NCI-H69 (cell line): ENCODE data around the gene PRAMEF33.
"Not testable (repeated sequence)": the region's sequence is repeated elsewhere in the genome, so short reads cannot be mapped to it uniquely, and the experiment has no call there.

Experiments used
- DNase-seq: peaks from one replicate; lab custom pipeline; 2025; lab: John Stamatoyannopoulos, UW

PRAMEF33 gene, protein sequence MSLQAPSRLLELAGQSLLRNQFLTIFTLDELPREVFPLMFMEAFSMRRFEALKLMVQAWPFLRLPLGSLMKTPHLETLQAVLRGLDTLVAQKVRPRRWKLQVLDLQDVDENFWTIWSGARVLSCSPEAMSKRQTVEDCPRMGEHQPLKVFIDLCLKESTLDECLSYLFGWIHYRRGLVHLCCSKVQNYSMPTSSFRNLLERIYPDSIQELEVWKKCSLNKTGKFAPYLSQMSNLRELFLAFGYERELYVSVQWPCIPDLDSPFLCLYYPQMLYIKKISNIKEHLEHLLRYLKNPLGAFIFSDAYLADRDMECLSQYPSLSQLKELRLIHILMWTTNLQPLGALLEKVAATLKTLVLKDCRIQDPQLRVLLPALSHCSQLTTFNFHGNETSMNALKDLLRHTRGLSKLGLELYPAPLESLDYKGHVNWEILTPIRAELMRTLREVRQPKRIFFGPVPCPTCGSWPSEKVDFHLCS

DNA sequence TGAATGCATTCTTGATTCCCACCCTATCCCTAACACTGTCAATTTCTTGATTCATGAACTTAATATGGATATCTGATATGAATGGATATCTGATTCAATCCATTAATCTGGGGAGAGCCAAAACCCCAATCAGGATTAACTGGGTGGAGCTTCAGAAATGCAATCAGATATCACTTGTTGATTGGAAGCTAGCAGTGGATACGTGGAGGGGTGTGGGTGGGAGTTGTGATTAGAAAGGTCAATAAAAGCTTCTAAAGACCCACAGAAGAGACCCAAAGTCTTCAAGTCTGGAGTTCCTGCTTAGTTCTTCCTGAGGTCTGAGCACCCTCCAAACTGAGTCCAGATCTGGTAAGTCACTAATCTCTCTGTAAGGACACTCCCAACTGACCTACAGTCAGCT is at the start of gene PRAMEF33:
Gene PRAMEF33, plus strand, starts transcription at position 301 of the 400 bp plus-strand sequence. CDS start 2,416 bp downstream, outside the sequence.
- not testable (repeated sequence) for DNase-seq

DNA sequence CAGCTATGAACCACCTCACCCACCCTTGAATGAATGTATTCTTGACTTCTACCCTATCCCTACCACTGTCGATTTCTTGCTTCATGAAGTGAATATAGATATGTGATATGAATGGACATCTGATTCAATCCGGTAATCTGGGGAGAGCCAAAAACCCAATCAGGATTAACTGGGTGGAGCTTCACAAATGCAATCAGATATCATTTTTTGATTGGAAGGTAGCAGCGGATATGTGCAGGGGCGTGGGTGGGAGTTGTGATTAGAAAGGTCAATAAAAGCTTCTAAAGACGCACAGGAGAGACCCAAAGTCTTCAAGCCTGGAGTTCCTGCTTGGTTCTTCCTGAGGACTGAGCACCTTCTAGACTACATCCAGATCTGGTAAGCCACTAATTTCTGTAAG is 49.4 kb upstream of the PRAMEF33 start, which contains the start of gene PRAMEF5:
Gene PRAMEF5, plus strand, starts transcription at position 301 of the 400 bp plus-strand sequence. CDS start 5,071 bp downstream, outside the sequence.
- not testable (repeated sequence) for DNase-seq

DNA sequence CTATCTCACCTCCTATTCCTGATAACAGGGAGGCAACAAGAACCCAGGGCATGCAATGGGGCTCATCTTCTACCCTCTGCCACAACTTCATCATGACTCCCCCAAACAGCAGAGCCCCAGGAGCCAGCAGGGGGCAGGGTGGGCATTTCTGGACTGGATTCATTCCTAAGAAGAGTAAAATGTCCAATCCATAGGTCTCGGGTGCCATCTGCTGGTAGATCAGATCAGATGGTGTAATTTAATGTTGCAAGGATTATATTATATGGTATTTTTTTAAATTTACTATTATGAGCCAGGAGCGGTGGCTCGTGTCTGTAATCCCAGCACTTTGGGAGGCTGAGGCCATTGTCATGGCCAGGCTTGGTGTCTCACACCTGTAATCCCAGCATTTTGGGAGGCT is 38.2 kb upstream of the PRAMEF33 start:
- DNase-seq: not testable (repeated sequence)

DNA sequence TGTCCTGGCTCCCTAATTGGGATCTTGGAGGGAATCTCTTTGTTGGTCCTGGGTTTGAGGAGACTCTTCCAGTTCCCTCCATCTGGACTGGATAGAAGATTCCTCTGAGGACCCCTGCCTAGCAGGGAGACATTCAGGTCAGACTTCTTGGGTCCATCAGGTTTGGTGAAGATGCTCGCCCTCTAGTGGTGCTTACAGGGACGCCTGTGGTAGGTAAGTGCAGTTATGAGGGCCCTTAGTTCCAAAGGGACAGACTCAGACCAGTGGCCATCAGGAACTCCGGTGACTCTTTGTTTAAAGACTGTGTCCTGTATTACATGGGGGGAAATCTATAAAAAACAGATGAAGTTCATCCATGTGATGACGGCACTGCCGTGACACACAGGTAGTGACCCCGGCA is 26.3 kb upstream of the PRAMEF33 start:
- not testable (repeated sequence) for DNase-seq

DNA sequence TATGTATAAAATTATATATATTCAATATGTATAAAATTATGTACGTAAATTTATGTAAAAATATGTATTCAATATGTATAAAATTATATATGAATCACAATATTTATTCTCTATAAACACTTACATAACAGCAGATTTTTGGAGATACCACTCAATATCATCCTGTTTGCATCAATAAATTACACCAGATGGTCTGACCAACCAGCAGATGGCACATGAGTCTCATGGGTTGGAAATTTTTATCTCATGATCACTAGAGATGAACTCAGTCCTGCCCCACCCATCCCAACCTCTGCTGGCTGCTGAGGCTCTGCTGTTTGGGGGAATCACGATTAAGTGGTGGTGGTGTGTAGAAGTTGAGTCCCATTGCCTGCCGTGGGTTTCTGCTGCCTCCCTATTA is 23.7 kb upstream of the PRAMEF33 start:
- not testable (repeated sequence) for DNase-seq

DNA sequence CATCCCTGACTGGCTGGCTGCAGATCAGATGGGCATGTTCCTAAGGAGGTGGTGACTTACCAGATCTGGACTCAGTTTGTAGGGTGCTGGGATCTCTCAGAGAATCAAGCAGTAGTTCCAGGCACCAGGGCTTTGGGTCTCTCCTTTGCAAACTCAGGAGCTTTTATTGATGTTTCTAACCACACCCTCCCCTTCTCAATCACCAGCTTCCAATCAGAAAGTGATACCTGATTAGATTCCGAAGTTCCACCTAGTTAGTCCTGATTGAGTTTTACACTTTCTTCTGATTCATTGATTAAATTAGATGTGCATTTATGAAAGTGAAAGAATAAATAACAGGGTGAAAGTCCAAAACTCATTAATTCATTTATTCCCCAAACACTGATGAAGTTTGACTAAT is 18.3 kb upstream of the PRAMEF33 start, which contains the start of gene PRAMEF8:
Gene PRAMEF8, minus strand, starts transcription at position 101 of the 400 bp plus-strand sequence. CDS start 1,046 bp downstream, outside the sequence.
- not testable (repeated sequence) for DNase-seq

DNA sequence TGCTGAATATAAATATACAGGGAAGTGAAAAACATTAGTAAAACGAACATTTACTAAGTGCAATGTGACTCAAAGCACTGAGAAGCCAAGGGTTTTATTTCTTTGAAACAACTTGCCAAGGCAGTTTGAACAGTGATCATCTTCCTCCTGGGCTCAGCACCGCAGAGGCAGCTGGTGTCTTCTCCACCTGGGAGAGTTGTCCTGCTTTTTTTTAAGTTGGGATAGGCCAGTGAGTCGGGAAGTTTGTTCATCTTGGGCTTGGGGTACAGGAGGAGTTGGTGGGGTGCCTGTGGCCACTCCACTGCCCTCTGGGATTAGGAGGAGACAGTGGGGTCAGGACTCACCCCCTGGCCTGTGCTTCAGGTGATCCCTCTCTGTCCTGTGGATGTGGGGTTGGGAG is 14.3 kb upstream of the PRAMEF33 start:
- not testable (repeated sequence) for DNase-seq

DNA sequence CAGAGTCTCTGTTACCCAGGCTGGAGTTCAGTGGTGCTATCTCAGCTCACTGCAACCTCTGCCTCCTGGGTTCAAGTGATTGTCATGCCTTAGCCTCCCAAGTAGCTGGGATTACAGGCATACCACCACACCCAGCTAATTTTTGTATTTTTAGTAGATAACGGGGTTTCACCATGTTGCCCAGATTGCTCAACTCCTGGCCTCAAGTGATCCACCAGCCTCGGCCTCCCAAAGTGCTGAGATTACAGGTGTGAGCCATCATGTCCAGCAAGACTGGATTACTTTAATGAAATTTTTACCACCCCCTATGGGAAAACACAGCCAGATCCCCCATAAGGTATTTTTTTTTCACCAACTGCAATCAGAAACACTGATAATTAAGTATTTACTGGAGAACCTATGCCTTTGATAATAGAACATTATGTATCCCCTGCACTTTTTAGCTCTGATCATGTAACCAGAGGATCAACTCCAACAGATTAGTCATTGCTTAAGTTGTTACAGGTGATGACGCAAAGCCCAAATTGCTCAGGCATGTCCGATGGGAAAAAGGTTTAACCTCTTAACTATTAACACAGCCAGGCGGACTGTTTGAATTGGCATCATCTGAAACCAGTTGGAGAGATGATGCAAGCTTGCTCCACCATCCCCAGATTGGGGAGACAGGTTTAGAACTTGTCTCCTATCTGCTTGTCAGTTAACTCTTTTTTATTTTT is 6.0 kb upstream of the PRAMEF33 start:
- not testable (repeated sequence) for DNase-seq

DNA sequence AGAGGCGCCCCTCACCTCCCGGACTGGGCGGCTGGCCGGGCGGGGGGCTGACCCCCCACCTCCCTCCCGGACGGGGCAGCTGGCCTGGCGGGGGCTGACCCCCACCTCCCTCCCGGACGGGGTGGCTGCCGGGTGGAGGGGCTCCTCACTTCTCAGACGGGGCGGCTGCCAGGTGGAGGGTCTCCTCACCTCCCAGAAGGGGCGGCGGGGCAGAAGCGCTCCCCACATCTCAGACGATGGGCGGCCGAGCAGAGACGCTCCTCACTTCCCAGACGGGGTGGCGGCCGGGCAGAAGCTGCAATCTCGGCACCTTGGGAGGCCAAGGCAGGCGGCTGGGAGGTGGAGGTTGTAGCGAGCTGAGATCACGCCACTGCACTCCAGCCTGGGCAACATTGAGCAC is 4.6 kb upstream of the PRAMEF33 start:
- DNase-seq: not testable (repeated sequence)

DNA sequence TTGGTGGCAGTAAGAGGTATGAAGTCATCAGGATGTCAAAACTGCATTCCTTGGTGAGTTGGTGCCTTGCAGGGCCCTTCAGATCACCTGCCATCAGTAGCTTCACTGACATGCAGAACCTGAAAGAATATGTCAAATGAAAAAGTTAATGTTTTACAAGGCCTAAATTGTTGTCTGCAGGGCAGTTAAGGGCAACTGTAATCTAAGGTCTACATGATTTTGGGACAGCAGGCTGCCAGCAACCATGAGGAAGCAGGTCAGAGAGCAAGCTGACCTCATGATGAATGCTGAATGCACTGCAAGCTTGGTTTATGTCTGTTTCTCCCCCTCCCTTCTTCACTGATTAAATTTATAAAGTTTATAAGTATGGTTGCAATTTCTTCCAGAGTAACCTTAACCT is 1.1 kb upstream of the PRAMEF33 start:
- DNase-seq: not testable (repeated sequence)

DNA sequence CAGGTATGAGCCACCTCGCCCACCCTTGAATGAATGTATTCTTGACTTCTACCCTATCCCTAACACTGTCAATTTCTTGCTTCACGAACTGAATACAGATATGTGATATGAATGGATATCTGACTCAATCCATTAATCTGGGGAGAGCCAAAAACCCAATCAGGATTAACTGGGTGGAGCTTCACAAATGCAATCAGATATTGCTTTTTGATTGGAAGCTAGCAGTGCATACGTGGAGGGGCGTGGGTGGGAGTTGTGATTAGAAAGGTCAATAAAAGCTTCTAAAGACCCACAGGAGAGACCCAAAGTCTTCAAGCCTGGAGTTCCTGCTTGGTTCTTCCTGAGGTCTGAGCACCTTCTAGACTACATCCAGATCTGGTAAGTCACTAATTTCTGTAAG is 11.9 kb downstream of the PRAMEF33 start, which contains the start of gene PRAMEF15:
Gene PRAMEF15, plus strand, starts transcription at position 301 of the 400 bp plus-strand sequence. CDS start 2,827 bp downstream, outside the sequence.
- DNase-seq: not testable (repeated sequence)

DNA sequence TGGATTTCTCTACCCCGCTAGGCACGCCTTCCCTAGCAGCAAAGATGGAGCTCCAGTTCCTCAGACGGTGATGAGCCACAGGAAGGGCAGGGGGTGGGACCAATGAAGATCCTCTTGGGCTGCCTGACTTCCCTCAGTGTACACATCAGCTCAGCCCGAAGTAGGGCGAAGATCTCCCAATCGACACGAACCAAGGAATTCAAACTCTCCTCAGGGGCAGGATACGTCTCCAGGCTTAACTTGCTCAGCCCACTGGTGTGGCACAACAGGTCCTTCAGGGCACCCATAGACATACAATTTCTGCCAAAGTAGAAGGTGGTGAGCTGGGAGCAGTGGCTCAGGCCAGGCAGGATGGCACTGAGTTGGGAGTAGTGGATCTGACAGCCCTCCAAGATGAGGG is 39.2 kb downstream of the PRAMEF33 start:
- DNase-seq: not testable (repeated sequence)

DNA sequence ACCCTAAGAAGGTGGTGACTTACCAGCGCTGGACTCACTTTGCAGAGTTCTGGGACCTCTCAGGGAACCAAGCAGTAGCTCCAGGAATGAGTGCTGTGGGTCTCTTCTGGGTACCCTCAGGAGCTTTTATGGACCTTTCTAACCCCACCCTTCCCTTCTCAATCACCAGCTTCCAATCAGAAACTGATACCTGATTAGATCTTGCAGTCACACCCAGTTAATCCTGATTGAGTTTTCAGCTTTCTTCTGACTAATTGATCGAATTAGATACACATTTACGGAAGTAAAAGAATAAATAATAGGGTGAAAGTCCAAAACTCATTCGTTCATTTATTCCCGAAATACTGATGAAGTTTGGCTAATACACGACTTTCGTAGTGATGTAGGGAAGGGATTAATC is 43.7 kb downstream of the PRAMEF33 start, which contains the start of gene PRAMEF14:
Gene PRAMEF14, minus strand, starts transcription at position 101 of the 400 bp plus-strand sequence. CDS start 1,820 bp downstream, outside the sequence.
- DNase-seq: not testable (repeated sequence)

DNA sequence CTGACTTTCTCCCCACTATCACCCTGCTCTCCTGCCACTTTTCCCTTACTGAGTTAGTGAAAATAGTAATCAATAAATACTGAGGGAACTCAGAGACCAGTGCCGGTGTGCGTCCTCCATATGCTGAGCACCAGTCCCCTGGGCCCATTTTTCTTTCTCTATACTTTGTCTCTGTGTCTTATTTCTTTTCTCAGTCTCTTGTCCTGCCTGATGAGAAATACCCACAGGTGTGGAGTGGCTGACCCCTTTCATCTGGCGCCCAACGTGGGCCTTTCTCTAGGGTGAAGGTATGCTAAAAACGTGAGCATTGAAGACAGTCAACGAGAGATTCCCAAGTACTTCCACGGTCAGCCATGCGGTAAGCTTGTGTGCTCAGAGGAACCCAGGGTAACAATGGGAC is 50.1 kb downstream of the PRAMEF33 start:
- not testable (repeated sequence) for DNase-seq

DNA sequence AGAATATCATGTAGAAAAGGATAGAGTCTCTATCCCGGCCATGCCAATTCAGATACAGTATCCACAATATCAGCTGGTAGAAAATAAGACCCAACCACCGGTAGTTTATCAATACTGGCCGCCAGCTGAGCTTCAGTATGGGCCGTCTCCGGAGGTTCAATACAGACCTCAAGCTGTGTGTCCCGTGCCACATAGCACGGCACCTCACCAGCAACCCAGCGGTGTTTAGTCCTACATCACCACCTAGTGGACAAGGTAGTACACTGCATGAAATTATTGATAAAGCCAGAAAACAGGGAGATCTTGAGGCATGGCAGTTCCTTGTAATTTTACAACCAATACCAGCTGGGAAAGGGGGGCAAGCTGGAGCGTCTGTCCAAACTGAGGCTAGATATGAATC is 51.1 kb downstream of the PRAMEF33 start:
- DNase-seq: not testable (repeated sequence)

DNA sequence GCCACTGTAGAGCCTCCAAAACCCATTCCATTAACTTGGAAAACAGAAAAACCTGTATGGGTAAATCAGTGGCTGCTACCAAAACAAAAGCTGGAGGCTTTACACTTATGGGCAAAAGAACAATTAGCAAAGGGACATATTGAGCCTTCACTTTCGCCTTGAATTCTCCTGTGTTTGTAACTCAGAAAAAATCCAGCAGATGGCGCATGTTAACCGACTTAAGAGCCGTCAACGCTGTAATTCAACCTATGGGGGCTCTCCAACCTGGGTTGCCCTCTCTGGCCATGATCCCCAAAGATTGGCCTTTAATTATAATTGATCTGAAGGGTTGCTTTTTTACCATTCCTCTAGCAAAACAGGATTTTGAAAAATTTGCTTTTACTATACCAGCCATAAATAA is 53.4 kb downstream of the PRAMEF33 start:
- DNase-seq: peak; percentile 46
